Stimulated activated CD4-positive, alpha-beta T cell treated with anti-CD3 and anti-CD28 coated beads, Interleukin-1b, Interleukin-23, amount 100 ng/mL, for 24 hours (primary cell): Measurements from ENCODE around the gene PTPN20.
A peak's percentile ranks its signal among the peaks of the same experiment; 100 is the strongest.

Experiments
- DNase-seq, 4 experiments: peaks; one replicate each; pipeline ENCODE4 v3.0.0-alpha.2; 2020; ENCODE audit warnings: low read depth in 4 of 4, low spot score in 1 of 4

The PTPN20 gene

GRCh38 chr10:47046321-47047126, 135.3 kb downstream of the PTPN20 start:
- DNase-seq: no peak

GRCh38 chr10:47047127-47047504, 135.9 kb downstream of the PTPN20 start:
- DNase-seq: no peak

- peak; percentile 70 to 74 (median 72) for DNase-seq
These were observed 136.6 kb downstream of the PTPN20 start for GRCh38 chr10:47047577-47048525.

- no peak for DNase-seq
These were observed 137.3 kb downstream of the PTPN20 start for GRCh38 chr10:47048526-47048905.

- no peak for DNase-seq
These were observed 138.0 kb downstream of the PTPN20 start for GRCh38 chr10:47049056-47049851.

- DNase-seq: no peak
These were observed 138.7 kb downstream of the PTPN20 start for GRCh38 chr10:47049906-47050305.

GRCh38 chr10:47050618-47051455, 139.6 kb downstream of the PTPN20 start:
- DNase-seq: no peak

GRCh38 chr10:47051741-47052238, 140.6 kb downstream of the PTPN20 start:
- DNase-seq: no peak
